Ovary (tissue), 9 donors: Measurements from ENCODE around the gene COLGALT1. TPM values are rescaled to one million over a fixed set of nuclear protein-coding genes. Genes with fewer than 3 reads are reported as not detected.

ENCODE experiments used
- DNase-seq, 5 donors: peaks; one replicate each; pipeline ENCODE4 v3.0.0-alpha.2; 2019 to 2020
- H3K27ac ChIP-seq, 2 donors: fragments of 200-600 bp; one replicate each; pipeline versions ENCODE4 v1.5.1 to v1.8.0; 2019 to 2022
- H3K27me3 ChIP-seq: fragments of 200-600 bp; one replicate; pipeline ENCODE4 v1.8.0; 2022
- H3K36me3 ChIP-seq: fragments of 200-600 bp; sonication (generic); one replicate; pipeline ENCODE4 v1.5.1; 2019
- H3K4me1 ChIP-seq: one replicate; pipeline ENCODE4 v1.8.1; 2013; ENCODE audit warnings: mild to moderate bottlenecking, moderate library complexity; ENCODE audit not compliant: insufficient read depth
- H3K4me3 ChIP-seq: fragments of 200-600 bp; sonication (generic); one replicate; pipeline ENCODE4 v1.5.1; 2017
- H3K9me3 ChIP-seq, 2 donors: fragments of 200-600 bp in 1 of 2; sonication (generic) in 1 of 2; one replicate each; pipeline versions ENCODE4 v1.5.1 to v1.8.1; 2013 to 2019; ENCODE audit warnings: mild to moderate bottlenecking in 1 of 2, moderate library complexity in 1 of 2
- CTCF ChIP-seq, 3 donors: fragments of 450-650 bp in 2 of 3; fragments of 200-600 bp in 1 of 3; IDR thresholded peaks; one replicate each; pipeline versions ENCODE4 v1.5.1 to v1.8.0; 2016 to 2022; ENCODE audit warnings: antibody characterized with exemption in 3 of 3, mild to moderate bottlenecking in 1 of 3
- EP300 ChIP-seq: sonication (generic); formaldehyde crosslinking; IDR thresholded peaks from one replicate; pipeline ENCODE4 v1.6.1; 2017; ENCODE audit warnings: antibody characterized with exemption
- POLR2A ChIP-seq: fragments of 450-650 bp; IDR thresholded peaks from one replicate; pipeline ENCODE4 v1.6.1; 2017; ENCODE audit warnings: antibody characterized with exemption, mild to moderate bottlenecking, moderate library complexity
- WGBS, 3 donors: extraction: QIAGEN DNeasy Blood & Tissue Kit in 1 of 3; methylation state at CpG; one replicate each; pipeline versions ENCODE4 v1.1.5 to v1.1.7; 2013 to 2017; 5-methylcytosine and 5-hydroxymethylcytosine counted together
- intact Hi-C, 4 donors: fragments of 100-400 bp; cut with DNase I; formaldehyde crosslinking; loops; one replicate each; pipeline versions ENCODE4 v1.11.0 to v1.15.1; 2022 to 2023
- polyA plus RNA-seq, 2 donors: library from polyadenylated mRNA; stranded (reverse); fragments of 200-250 nt in 1 of 2; fragments of 350-450 nt in 1 of 2; fragmentation: Illumina TruSeq in 1 of 2; extraction: RNeasy Lipid Tissue Mini Kit (QIAGEN cat#74804) in 1 of 2; gene quantifications; one replicate each; pipeline ENCODE4 v1.2.3, GENCODE V29; 2013 to 2014
- total RNA-seq, 7 donors: library from RNA; depleted of rRNA in 2 of 7; stranded (reverse); fragments of >200 nt in 2 of 7; fragmentation: NEBNext Ultra II Directional in 3 of 7; extraction: Animal tissue kit (Norgen Biotek cat#: 25700) in 3 of 7; gene quantifications; one replicate each; pipeline versions ENCODE4 v1.1.0 to v1.2.4, GENCODE V29; 2016 to 2023
- donor health status: DM: no; HTN: no; CAD: no; lungs with moderate emphysema.
- donor health status: DM: no; HTN: no; CAD: no.
- donor health status: Bipolar disorder and iron deficiency.
- donor health status: DM: yes; HTN: yes; CAD: no.
- donor health status: DM: no; HTN: no; CAD: no.
- donor health status: DM: yes; HTN: yes; CAD: no.

The COLGALT1 gene
- total and polyA plus RNA-seq, 9 donors: 30.4 to 75.2 (median 45.2) TPM

GRCh38 chr19:17624314-17624991 lies 69.0 kb downstream of the COLGALT1 start:
- 84 to 85% (median 85%) methylated on average over 16 of the region's 16 CpGs for WGBS, 3 donors
- intact Hi-C loops: no loop called here

GRCh38 chr19:17625043-17625442 lies 69.6 kb downstream of the COLGALT1 start:
- Histone ChIP-seq H3K4me1 (no peaks in the 10 kb centered on the region), H3K27me3 (no peaks in the 10 kb centered on the region), H3K27ac (no peak overlapping the region), H3K9me3 (no peaks in the 10 kb centered on the region), H3K36me3 (no peaks in the 10 kb centered on the region), H3K4me3 (no peak overlapping the region)
- DNase-seq: no peak
- intact Hi-C loops: no loop called here
- 92 to 95% (median 94%) methylated on average over 1 of the region's 1 CpG for WGBS, 3 donors
- TF ChIP-seq CTCF (IDR thresholded peaks at IDR 0.05) (no peak), EP300 (no peak), POLR2A (no peak)

More at GRCh38 chr19:17624314-17624991, 69.0 kb downstream of the COLGALT1 start:
- DNase-seq: no peak
- TF ChIP-seq EP300: no peak
- no peak for TF ChIP-seq CTCF (IDR thresholded peaks at IDR 0.05)
- no peak for TF ChIP-seq POLR2A
- Histone ChIP-seq H3K4me1 (no peaks in the 10 kb centered on the region), H3K36me3 (no peaks in the 10 kb centered on the region), H3K9me3 (no peaks in the 10 kb centered on the region), H3K4me3 (no peak overlapping the region), H3K27ac (no peak overlapping the region), H3K27me3 (no peaks in the 10 kb centered on the region)

- no peaks in the 10 kb centered on the region for H3K4me1 ChIP-seq
- H3K27ac ChIP-seq: no peak overlapping the region
- no peak overlapping the region for H3K4me3 ChIP-seq
- no peak for DNase-seq
- intact Hi-C loops: no loop called here
- 76 to 88% (median 81%) methylated on average over 2 of the region's 2 CpGs for WGBS, 3 donors
- H3K36me3 ChIP-seq: no peaks in the 10 kb centered on the region
- TF ChIP-seq POLR2A (no peak), EP300 (no peak), CTCF (IDR thresholded peaks at IDR 0.05) (no peak)
- no peaks in the 10 kb centered on the region for H3K27me3 ChIP-seq
- H3K9me3 ChIP-seq: no peaks in the 10 kb centered on the region
Measured at GRCh38 chr19:17625980-17626379, 70.5 kb downstream of the COLGALT1 start.

- H3K4me1 ChIP-seq: no peaks in the 10 kb centered on the region
- TF ChIP-seq CTCF (IDR thresholded peaks at IDR 0.05) (no peak), POLR2A (no peak), EP300 (no peak)
- no peak for DNase-seq
- no peak overlapping the region for H3K27ac ChIP-seq
- no peaks in the 10 kb centered on the region for H3K27me3 ChIP-seq
- H3K4me3 ChIP-seq: no peak overlapping the region
- H3K36me3 ChIP-seq: no peaks in the 10 kb centered on the region
- 77 to 86% (median 79%) methylated on average over 12 of the region's 12 CpGs for WGBS, 3 donors
- intact Hi-C loops: no loop called here
- H3K9me3 ChIP-seq: no peaks in the 10 kb centered on the region
Measured at GRCh38 chr19:17626456-17627015, 71.1 kb downstream of the COLGALT1 start.
